SH-SY5Y (cell line): Measurements from ENCODE around the gene MAT2B.
A peak's percentile ranks its signal among the peaks of the same experiment; 100 is the strongest.

ENCODE experiments used
- GATA2 ChIP-seq: IDR thresholded peaks from 2 replicates; pipeline ENCODE4 v1.6.1; 2011; ENCODE audit warnings: mild to moderate bottlenecking, low read depth, low read length
- GATA3 ChIP-seq: IDR thresholded peaks from 2 replicates; pipeline ENCODE4 v1.6.1; 2011; ENCODE audit warnings: low read depth, mild to moderate bottlenecking, low read length, moderate library complexity

MAT2B gene

GRCh38 chr5:163525096-163525495, 19.7 kb downstream of the MAT2B start:
- TF ChIP-seq GATA3 (no peak), GATA2 (no peak)

GRCh38 chr5:163529698-163530097, 24.3 kb downstream of the MAT2B start:
- no peak for TF ChIP-seq GATA2
- no peak for TF ChIP-seq GATA3

DNA sequence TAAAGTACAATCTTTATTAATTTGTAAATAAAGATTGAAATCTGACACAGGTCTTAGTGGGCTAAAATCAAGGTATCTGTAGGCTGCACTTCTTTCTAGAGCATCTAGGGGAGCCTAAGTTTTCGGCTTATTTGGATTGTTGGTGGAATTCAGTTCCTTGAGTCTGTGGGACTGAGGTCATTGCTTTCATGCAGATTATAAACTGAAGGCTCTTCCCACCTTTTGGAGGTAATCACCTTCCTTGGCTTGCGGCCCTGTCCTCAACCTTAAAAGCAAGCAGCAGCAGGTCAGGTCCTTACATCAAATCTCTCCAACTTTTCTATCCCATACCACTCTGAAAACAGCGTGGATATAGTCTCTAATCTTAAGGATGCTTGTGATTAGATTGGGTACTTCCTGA, 25.9 kb downstream of the MAT2B start:
- no peak for TF ChIP-seq GATA2
- TF ChIP-seq GATA3: no peak

GRCh38 chr5:163532171-163533084, 27.0 kb downstream of the MAT2B start:
- peak; percentile 26 for TF ChIP-seq GATA2
- TF ChIP-seq GATA3: no peak

DNA sequence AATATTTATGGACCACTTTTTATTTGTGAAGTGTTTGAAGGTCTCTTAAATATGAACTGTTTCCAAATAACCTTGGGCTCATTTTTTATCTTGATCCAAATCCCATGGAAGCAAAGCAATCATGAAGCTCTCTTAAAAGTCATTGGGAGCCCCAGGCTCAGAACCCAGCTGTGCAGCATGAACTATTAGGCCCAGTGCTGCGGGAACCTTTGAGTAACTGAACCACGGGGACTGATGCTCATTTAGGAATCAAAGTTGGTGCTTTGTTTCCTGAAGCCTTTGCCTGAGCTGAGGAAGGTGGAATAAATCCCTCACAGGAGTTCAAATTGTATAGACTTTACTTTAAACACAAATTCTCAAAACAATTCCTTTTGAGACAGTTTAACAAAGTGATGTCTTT, 27.8 kb downstream of the MAT2B start:
- no peak for TF ChIP-seq GATA3
- no peak for TF ChIP-seq GATA2

DNA sequence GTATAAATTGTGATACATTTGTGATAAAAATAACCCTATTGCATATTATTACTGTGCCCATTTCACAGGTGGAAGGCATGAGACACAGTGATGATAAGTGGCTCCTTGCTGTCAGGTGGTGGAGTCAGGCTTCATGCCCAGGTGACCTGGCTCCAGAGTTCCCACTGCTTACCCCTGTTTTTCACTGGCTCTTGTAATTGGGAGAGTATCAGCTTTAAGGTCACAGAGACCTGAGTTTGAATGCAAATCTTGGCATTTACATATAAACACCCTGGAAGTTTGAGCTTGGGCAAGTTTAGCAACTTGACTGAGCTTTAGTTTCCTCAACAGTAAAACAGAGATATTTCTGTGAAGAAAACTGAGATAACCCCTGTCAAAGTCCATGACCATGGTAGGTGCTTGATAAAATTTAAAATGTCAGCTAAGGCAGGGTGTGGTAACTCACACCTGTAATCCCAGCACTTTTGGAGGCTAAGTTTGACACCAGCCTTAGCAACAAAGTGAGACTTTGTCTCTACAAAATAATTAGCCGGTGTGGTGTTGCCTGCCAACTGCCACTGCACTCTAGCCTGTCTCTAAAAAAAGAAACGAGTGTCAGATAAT, 29.2 kb downstream of the MAT2B start:
- TF ChIP-seq GATA2 (no peak), GATA3 (no peak)

GRCh38 chr5:163535290-163535689, 29.9 kb downstream of the MAT2B start:
- TF ChIP-seq GATA2: no peak
- no peak for TF ChIP-seq GATA3

DNA sequence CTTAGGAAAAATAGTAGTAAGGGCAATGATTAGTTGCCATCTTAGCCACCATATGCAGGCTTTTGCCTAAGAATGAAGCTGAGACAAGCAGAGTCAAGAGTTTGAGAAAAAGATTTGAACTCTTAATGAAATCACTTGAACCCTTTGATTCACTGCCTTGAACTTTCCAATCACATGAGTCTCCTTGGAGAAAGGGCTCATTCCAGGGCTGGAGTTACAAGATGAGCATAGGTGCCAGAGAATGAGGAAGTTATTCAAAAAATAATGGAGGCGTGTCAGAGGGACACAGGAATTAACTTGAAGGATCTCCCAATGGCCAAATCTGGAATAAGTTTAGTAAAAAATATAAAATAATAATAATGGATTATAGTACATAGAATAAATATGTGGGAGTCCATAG, 35.3 kb downstream of the MAT2B start:
- TF ChIP-seq GATA2 (no peak), GATA3 (no peak)

GRCh38 chr5:163542771-163543170, 37.4 kb downstream of the MAT2B start:
- TF ChIP-seq GATA3 (no peak), GATA2 (no peak)

GRCh38 chr5:163544041-163544440, 38.6 kb downstream of the MAT2B start:
- TF ChIP-seq GATA2 (no peak), GATA3 (no peak)

DNA sequence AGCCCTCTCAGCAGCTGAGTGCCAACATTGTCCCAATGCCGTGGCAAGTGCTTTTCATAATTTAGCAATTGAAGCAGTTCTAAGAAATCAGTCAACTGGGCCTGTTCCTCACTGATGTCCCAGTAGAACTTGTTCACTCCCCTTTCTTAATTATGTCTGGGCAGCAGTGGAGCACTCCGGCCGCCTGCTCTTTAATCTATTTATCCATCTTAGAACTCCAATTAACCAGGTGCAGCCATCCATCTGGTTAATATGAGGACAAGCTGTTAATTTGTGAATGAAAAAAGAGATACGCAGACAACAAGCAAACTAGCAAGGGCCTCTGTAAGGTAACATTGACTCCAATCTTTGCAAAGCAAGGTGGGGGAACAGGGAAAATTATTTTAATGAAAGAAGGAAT, 39.4 kb downstream of the MAT2B start:
- TF ChIP-seq GATA2 (no peak), GATA3 (no peak)

DNA sequence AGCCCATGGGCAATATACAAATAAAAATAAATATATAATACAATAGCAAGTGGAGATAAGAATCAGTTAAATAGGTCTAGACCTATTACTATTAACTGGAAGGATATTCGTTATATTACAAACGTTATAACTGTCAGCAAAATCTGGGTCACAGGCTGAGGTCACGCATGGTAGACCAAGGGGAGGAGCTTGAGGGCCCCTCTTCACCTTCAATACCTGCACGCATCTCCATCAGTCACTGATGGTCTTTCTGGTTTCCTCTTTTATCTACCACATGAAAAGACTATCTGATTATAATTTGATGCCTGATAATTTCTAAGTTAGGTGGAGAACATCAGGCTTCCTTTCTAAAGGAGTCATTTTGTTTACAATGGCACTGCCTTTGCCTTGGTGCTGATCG, 43.2 kb downstream of the MAT2B start:
- TF ChIP-seq GATA3: no peak
- TF ChIP-seq GATA2: no peak

DNA sequence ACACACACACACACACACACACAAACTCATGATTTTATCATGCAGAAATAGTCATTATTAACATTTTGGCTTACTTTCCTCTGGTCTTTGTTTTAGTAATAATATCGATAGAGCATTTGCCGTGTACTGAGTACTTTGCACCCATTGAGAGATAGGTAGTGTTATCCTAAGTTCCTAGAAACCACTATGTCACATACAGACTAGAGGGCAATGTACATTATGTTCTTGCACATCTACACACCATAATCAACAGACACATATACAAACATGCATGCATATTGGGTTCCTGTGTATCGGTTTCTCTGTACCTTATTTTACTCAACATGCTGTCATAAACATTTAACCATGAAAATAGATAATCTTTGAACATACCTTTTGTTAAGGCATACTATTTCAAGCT, 45.7 kb downstream of the MAT2B start:
- TF ChIP-seq GATA3: no peak
- TF ChIP-seq GATA2: no peak

DNA sequence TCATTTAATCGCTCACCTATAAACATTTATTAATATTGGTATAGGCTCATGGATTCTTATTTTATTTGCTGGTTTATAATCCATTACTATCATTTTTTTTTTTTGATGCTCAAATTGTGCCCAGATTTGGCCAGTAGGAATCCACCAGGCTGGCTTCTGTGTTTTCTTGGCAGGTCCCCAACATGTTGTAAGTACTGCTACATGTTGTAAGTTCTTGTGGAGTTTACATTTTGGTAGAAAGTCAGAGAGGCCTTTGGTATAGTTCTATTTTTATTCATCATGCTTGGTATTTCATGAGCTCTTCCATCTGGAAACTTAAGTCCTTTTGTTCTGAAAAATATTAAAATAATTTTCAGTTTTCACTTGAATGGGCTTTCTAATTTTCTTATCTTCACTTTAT, 47.1 kb downstream of the MAT2B start:
- TF ChIP-seq GATA3 (no peak), GATA2 (no peak)

GRCh38 chr5:163561339-163561738, 55.9 kb downstream of the MAT2B start:
- TF ChIP-seq GATA2 (no peak), GATA3 (no peak)

- no peak for TF ChIP-seq GATA3
- no peak for TF ChIP-seq GATA2
Measured at GRCh38 chr5:163562071-163562470, 56.7 kb downstream of the MAT2B start.
